WERI-Rb-1 (cell line): ENCODE measurements around the gene VSIG1.

Experiments used
- DNase-seq: peaks from one replicate; pipeline ENCODE4 v3.0.0-alpha.2; 2020
- H3K27ac ChIP-seq: fragments of 250-450 bp; sonication (Bioruptor Pico); 2 replicates; pipeline ENCODE4 v1.5.1; 2020; ENCODE audit warnings: mild to moderate bottlenecking, moderate library complexity
- H3K27me3 ChIP-seq: fragments of 250-450 bp; sonication (Bioruptor Pico); 2 replicates; pipeline ENCODE4 v1.5.1; 2021; ENCODE audit warnings: mild to moderate bottlenecking, low read depth, moderate library complexity; ENCODE audit not compliant: insufficient read depth, severe bottlenecking
- H3K36me3 ChIP-seq: fragments of 250-450 bp; sonication (Bioruptor Pico); 2 replicates; pipeline ENCODE4 v1.5.1; 2020; ENCODE audit warnings: mild to moderate bottlenecking, moderate library complexity
- H3K4me3 ChIP-seq: 2 replicates; pipeline ENCODE4 v1.5.1; 2011; ENCODE audit warnings: low read depth, mild to moderate bottlenecking, control low read depth, low read length
- H3K9me3 ChIP-seq: fragments of 250-450 bp; sonication (Bioruptor Pico); 2 replicates; pipeline ENCODE4 v1.5.1; 2021; ENCODE audit warnings: mild to moderate bottlenecking, moderate library complexity; ENCODE audit not compliant: severe bottlenecking
- CTCF ChIP-seq: IDR thresholded peaks from 2 replicates; pipeline ENCODE4 v1.5.1; 2011; ENCODE audit warnings: low read depth, mild to moderate bottlenecking, control low read depth, inconsistent platforms, low read length

The VSIG1 gene

GRCh38 chrX:108044554-108045256 lies at the start of gene VSIG1:
Gene VSIG1 (plus strand): TSS chrX:108045065. CDS start chrX:108045131, 66 bp downstream.
- Histone ChIP-seq H3K36me3 (no peaks in the 10 kb centered on the region), H3K27me3 (peaks cover 28% of the 10 kb centered on the region), H3K4me3 (no peak within 1 kb of the TSS), H3K9me3 (no peaks in the 10 kb centered on the region), H3K27ac (no peak within 1 kb of the TSS)
- no peak for DNase-seq
- TF ChIP-seq CTCF = no peak

DNA sequence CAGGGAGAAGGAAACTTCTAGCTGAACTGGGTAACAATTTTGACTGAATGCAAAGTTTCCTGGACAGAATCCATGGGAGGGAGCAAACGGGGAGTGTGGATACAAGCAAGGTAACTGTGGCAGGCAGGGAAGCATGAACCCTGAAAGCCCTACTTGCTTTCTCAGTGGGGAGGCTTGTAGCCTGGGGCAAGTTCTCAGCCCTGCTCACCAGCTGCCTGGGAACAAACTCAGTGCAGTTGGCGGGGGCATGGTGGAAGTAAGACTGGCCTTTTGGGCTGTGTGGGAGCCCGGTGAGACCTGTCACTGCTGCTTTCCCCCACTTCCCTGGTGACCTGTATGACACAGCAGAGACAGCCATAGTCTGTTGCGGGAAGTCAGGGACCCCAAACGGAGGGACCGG lies 48.7 kb upstream of the VSIG1 start:
- Histone ChIP-seq H3K27me3 (peaks cover 46% of the 10 kb centered on the region), H3K27ac (no peak overlapping the region), H3K4me3 (no peak overlapping the region), H3K36me3 (no peaks in the 10 kb centered on the region), H3K9me3 (no peaks in the 10 kb centered on the region)
- no peak for TF ChIP-seq CTCF
- DNase-seq = no peak

DNA sequence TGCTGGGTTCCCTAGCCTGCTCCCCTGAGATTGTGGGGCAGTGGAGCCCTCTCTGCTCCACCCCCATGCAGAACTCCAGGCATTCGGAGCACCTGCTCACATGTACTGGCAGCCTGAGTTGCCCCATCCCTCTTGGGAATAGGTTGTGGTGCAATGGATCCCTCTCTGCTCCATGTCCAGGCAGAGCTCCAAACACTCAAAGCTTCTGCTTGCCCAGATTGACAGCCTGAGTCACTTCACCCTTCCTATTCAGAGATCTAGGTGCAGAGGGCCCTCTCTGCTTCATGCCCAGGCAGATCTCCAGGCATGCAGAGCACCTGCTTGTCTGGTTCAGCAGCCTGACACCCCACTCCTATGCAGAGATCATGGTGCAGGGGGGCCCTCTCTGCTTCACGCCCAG lies 44.1 kb upstream of the VSIG1 start:
- H3K9me3 ChIP-seq = no peaks in the 10 kb centered on the region
- H3K27me3 ChIP-seq = peaks cover 55% of the 10 kb centered on the region
- no peak for DNase-seq
- H3K36me3 ChIP-seq = no peaks in the 10 kb centered on the region
- no peak overlapping the region for H3K4me3 ChIP-seq
- H3K27ac ChIP-seq = no peak overlapping the region
- no peak for TF ChIP-seq CTCF

DNA sequence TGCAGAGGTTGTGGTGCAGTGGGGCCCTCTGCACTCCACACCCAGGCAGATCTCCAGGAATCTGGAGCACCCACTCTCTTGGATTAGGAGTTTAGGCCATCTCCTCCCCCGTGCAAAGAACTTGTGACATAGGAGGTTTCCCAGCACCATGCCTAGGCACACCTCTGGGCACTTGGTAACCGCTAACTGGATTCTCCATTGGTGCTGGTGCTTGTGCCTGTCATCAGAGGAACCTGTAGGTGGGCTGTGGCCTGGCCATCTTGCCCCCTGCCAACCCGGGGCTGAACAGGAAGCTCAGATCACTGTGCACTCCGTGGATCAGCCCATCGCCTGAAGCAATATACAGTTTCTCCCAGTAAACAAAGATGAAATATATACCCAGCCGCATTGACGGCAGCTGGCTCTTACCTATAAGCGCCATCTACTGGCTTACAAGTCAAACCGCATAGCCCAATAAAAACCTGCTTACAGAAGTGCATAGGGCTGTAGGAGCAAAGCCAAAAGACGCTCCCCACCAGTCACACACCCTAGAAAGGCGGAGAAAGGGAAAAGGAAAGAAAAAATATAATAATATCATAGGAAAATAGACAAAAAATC lies 43.5 kb upstream of the VSIG1 start:
- H3K27me3 ChIP-seq = peaks cover 57% of the 10 kb centered on the region
- H3K4me3 ChIP-seq = no peak overlapping the region
- no peak overlapping the region for H3K27ac ChIP-seq
- H3K36me3 ChIP-seq = no peaks in the 10 kb centered on the region
- no peaks in the 10 kb centered on the region for H3K9me3 ChIP-seq
- TF ChIP-seq CTCF = peak; percentile 57
- DNase-seq = no peak

DNA sequence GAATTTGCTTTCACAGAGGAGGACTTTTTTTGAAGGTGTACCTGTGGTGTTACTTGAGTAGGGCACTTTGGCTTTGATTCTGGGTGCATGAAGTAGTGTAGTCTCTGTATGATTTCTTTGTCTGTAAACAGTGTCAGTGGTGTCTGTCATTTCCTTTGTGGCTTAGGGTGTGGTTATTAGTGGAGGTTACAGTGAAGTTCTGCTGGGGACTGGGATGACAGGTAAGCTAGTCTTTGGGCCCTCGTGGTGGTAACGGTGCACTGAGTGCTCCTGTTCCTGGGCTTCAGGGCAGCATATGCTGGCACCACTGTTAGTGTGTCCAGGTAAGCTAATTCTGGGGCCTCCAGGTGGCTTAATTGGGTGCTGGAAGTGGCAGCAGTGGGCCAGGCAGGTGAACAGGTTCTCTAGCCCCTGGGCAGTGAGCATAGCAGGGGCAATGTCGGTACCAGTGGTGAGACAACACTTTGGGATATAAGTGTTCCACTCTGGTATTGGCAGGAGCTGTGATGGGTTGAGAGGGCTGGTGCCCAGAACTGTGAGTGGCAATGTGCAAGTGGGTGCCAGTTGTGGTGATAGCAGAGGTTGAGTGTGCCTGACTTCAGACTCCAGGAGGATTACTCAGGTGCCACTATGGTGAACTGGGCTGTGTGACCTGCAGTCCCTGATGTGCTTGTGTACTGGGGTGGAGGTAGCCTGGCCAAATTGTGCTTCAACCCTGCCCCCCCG lies 26.0 kb upstream of the VSIG1 start:
- TF ChIP-seq CTCF = no peak
- Histone ChIP-seq H3K9me3 (no peaks in the 10 kb centered on the region), H3K27me3 (peaks cover 42% of the 10 kb centered on the region)

More for the DNA sequence above, 26.0 kb upstream of the VSIG1 start:
- Histone ChIP-seq H3K36me3 (no peaks in the 10 kb centered on the region), H3K27ac (no peak overlapping the region), H3K4me3 (no peak overlapping the region)
- no peak for DNase-seq
